Ishikawa (cell line): ENCODE data around the gene SYP.

Experiments
- CEBPB ChIP-seq: IDR thresholded peaks from 2 replicates; pipeline ENCODE4 v1.6.1; 2012
- CREB1 ChIP-seq: IDR thresholded peaks from 2 replicates; pipeline ENCODE4 v1.6.1; 2012; ENCODE audit warnings: low read depth
- EGR1 ChIP-seq: IDR thresholded peaks from 2 replicates; pipeline ENCODE4 v1.6.1; 2012
- EP300 ChIP-seq: IDR thresholded peaks from 2 replicates; pipeline ENCODE4 v1.6.1; 2012; ENCODE audit warnings: borderline replicate concordance
- FOXM1 ChIP-seq: IDR thresholded peaks from 2 replicates; pipeline ENCODE4 v1.6.1; 2012; ENCODE audit warnings: low read depth, borderline replicate concordance
- NFIC ChIP-seq: IDR thresholded peaks from 2 replicates; pipeline ENCODE4 v1.6.1; 2012
- TAF1 ChIP-seq: IDR thresholded peaks from 2 replicates; pipeline ENCODE4 v1.6.1; 2012; ENCODE audit warnings: low read depth, mild to moderate bottlenecking
- TCF12 ChIP-seq: IDR thresholded peaks from 2 replicates; pipeline ENCODE4 v1.6.1; 2012; ENCODE audit warnings: low read depth
- TEAD4 ChIP-seq: IDR thresholded peaks from 2 replicates; pipeline ENCODE4 v1.6.1; 2012
- YY1 ChIP-seq: IDR thresholded peaks from 2 replicates; pipeline ENCODE4 v1.6.1; 2012; ENCODE audit warnings: low read depth
- ZBTB7A ChIP-seq: IDR thresholded peaks from 2 replicates; pipeline ENCODE4 v1.6.1; 2012; ENCODE audit warnings: low read depth
- TF ChIP-seq, protein P1 (sequence below): IDR thresholded peaks from 2 replicates; pipeline ENCODE4 v1.6.1; 2012
- TF ChIP-seq, protein P2 (sequence below): IDR thresholded peaks from 2 replicates; pipeline ENCODE4 v1.6.1; 2012; ENCODE audit warnings: low read depth, mild to moderate bottlenecking
- TF ChIP-seq, protein P3 (sequence below): IDR thresholded peaks from 2 replicates; pipeline ENCODE4 v1.6.1; 2012

Gene SYP

DNA sequence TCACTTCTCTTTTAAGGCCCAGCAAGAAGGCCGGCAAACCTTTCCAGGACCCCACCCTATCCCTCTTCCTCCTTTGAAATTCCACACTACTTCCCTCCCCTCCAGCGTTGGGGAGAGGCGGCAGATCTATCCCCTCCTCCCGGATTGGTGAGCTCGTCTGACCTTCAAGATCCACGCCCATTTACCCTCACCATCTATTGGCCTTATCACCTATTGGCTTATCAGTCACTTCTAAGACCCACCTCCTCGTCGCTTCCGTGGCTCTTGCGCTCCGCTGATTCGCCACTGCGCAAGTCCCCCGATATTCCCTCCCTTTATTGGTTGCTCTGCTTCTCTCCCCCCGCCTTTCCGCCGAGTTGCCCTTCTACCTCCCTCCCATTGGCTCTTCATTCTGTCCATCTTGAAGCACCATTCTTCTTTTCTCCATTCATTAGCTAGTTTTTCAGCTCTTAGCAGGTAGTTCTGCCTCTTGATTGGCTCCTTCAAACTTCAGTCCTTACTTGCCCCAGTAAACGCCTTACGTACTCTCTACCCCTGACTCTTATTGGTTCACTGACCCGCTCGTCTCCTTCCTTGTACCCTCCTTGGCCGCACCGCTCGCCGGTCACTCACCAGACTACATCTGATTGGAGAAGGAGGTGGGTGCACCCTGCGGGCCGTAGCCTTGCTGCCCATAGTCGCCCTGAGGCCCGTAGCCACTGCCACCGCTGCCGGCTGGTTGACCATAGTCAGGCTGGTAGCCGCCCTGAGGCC lies 9.0 kb downstream of the SYP start:
- TF ChIP-seq YY1 (0 out of 2 replicates have a peak, but pooled peaks have one; percentile 15), FOXM1 (no peak), EP300 (no peak), CREB1 (peak; percentile 62), TAF1 (peak; percentile 68), TCF12 (no peak), EGR1 (no peak), CEBPB (no peak), ZBTB7A (no peak), TEAD4 (no peak), NFIC (no peak)
- TF ChIP-seq, protein P1, sequence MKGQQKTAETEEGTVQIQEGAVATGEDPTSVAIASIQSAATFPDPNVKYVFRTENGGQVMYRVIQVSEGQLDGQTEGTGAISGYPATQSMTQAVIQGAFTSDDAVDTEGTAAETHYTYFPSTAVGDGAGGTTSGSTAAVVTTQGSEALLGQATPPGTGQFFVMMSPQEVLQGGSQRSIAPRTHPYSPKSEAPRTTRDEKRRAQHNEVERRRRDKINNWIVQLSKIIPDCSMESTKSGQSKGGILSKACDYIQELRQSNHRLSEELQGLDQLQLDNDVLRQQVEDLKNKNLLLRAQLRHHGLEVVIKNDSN = no peak

DNA sequence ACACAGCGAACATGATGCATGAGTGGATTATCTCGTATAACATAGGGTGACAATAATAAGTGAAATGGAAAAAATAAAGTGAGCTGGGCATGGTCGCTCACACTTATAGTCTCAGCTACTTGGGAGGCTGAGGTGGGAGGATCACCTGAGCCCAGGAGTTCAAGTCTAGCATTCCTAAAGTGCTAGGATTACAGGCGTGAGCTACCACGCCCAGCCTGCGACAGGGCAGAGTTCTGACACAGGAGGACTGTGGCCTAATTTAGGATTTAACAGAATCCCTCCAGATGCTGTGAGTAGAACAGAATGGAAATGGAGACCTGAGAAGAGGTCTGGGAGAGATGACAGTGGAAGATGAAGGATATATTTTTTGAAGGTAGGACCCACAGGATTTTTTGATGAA lies 10.4 kb downstream of the SYP start:
- TF ChIP-seq EGR1 (no peak), EP300 (no peak), CREB1 (no peak), NFIC (no peak), TAF1 (no peak), TCF12 (no peak), ZBTB7A (no peak), TEAD4 (no peak)
- TF ChIP-seq, protein P1 = no peak

DNA sequence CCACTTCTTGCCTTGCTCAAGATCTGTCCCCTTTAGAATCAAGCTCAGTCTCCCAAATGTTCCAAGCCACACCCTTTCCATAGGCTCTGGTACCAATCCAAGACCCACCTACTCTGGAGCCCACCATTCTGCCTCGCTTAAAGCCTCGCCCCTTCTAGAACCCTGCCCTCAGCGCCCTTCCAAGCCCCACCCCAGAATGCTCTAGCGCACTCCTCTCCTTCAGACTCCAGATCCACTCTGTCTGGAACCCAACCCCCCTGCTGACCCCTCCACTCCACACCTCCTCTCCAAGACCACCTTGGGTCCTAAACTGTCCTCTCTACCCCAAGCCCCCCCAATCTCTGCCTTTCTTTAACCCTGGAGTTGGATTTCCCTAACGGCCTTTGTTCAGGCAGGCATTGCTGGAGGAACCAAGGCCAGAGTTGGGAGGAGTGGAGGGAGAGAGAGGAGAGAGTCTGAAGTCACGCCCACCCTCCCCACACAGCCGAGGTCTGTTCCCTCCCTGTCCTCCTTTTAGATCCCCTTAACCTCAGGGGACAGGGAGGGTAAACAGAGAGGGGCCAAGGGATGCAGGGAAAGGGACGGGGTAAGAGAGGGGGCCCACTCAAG lies 11.4 kb downstream of the SYP start:
- TF ChIP-seq ZBTB7A (no peak), CEBPB (no peak)
- TF ChIP-seq, protein P1 = no peak
- TF ChIP-seq, protein P2, sequence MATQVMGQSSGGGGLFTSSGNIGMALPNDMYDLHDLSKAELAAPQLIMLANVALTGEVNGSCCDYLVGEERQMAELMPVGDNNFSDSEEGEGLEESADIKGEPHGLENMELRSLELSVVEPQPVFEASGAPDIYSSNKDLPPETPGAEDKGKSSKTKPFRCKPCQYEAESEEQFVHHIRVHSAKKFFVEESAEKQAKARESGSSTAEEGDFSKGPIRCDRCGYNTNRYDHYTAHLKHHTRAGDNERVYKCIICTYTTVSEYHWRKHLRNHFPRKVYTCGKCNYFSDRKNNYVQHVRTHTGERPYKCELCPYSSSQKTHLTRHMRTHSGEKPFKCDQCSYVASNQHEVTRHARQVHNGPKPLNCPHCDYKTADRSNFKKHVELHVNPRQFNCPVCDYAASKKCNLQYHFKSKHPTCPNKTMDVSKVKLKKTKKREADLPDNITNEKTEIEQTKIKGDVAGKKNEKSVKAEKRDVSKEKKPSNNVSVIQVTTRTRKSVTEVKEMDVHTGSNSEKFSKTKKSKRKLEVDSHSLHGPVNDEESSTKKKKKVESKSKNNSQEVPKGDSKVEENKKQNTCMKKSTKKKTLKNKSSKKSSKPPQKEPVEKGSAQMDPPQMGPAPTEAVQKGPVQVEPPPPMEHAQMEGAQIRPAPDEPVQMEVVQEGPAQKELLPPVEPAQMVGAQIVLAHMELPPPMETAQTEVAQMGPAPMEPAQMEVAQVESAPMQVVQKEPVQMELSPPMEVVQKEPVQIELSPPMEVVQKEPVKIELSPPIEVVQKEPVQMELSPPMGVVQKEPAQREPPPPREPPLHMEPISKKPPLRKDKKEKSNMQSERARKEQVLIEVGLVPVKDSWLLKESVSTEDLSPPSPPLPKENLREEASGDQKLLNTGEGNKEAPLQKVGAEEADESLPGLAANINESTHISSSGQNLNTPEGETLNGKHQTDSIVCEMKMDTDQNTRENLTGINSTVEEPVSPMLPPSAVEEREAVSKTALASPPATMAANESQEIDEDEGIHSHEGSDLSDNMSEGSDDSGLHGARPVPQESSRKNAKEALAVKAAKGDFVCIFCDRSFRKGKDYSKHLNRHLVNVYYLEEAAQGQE = no peak

DNA sequence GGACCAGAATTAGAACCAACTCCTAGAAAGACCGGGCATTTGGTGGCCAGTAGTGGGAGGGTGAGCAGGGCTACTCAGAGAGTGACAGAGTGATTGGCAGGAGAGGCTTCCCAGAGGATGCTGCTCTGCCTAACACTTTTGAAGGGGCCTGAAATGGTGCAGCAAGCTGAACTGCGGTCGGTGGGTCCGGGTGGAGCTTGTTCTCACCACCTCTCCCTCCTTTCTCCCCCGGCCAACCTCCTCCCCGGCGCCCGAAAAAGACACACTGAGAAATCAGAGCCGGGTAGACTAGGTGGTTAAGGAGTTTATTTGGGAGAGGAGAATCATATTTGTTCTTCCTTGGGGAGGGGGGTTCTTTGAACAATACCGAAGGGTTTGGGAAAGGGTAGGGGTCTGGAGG lies 12.5 kb downstream of the SYP start:
- TF ChIP-seq YY1 (no peak), EGR1 (no peak), ZBTB7A (no peak), NFIC (no peak), CREB1 (no peak), CEBPB (no peak), FOXM1 (no peak)
- TF ChIP-seq, protein P2 = no peak
- TF ChIP-seq, protein P1 = no peak

DNA sequence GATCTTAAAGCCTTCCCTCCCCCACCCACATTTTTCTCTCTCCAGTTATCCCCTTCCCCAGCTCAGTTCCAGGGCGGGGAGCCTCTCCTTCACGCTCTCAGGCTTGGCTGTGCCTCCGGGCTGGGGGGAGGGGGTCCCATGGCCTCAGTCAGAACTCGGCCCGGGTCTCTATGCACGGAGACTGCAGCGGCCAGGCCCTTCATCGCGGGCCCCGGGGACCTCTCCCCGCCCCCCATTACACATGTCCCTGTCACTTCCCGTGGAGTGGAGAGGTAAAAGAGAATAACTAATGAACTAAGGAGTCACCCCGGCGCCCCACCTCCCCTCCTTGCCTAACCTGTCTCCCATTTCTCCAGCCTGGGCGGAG lies 13.0 kb downstream of the SYP start:
- TF ChIP-seq TAF1 (no peak), TCF12 (no peak), CREB1 (no peak), TEAD4 (no peak), YY1 (no peak), ZBTB7A (no peak), NFIC (no peak), EP300 (no peak), FOXM1 (no peak)
- TF ChIP-seq, protein P1 = no peak
- TF ChIP-seq, protein P2 = no peak
- TF ChIP-seq, protein P3, sequence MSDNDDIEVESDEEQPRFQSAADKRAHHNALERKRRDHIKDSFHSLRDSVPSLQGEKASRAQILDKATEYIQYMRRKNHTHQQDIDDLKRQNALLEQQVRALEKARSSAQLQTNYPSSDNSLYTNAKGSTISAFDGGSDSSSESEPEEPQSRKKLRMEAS = no peak
